K562 (cell line): ENCODE measurements around the gene S1PR1. TPM values are rescaled to one million over a fixed set of nuclear protein-coding genes. Genes with fewer than 3 reads are reported as not detected.

ENCODE experiments used
- ARID1B ChIP-seq: fragments of 450-650 bp; IDR thresholded peaks from 2 replicates; pipeline ENCODE4 v1.6.1; 2016; ENCODE audit warnings: antibody characterized with exemption, mild to moderate bottlenecking, inconsistent platforms
- ZNF507 ChIP-seq: conservative IDR thresholded peaks from 2 replicates; pipeline ENCODE4 v1.6.1; 2017; ENCODE audit warnings: missing genetic modification characterization, missing compliant biosample characterization
- polyA plus RNA-seq, 8 experiments: library from polyadenylated mRNA; depleted of rRNA in 4 of 8; stranded (reverse) in 5 of 8; unstranded in 3 of 8; fragments of >200 nt; fragmentation: Nextera tagmentation in 2 of 8; fragmentation: Illumina TruSeq in 1 of 8; extraction: Ambion mirVana in 2 of 8; extraction: Trizol in 1 of 8; gene quantifications; 2 replicates each; pipeline versions ENCODE4 v1.2.1 to v1.2.3, GENCODE V29; 2011 to 2014; ENCODE audit warnings: inconsistent platforms in 1 of 8, missing spikeins in 1 of 8
- total RNA-seq, 7 experiments: library from RNA; depleted of rRNA in 6 of 7; stranded (reverse); fragments of >200 nt in 6 of 7; fragmentation: Illumina TruSeq in 2 of 7; extraction: Trizol in 2 of 7; gene quantifications; 2 replicates each; pipeline versions ENCODE4 v1.2.1 to v1.2.3, GENCODE V29; 2011 to 2021; ENCODE audit warnings: low replicate concordance in 1 of 7
- TF ChIP-seq, protein P1 (sequence below), 2 experiments: fragments of 450-650 bp in 1 of 2; sonication (generic) in 1 of 2; formaldehyde crosslinking in 1 of 2; IDR thresholded peaks; 2 replicates each; pipeline versions ENCODE4 v1.7.1 to v1.9.0; 2016 to 2022; ENCODE audit warnings: inconsistent platforms in 1 of 2, mild to moderate bottlenecking in 1 of 2, missing genetic modification reagents in 1 of 2

The S1PR1 gene
- total and polyA plus RNA-seq, 9 of the 15 experiments (the other 6 are each of a cell fraction or from before 2014, with no cell fraction given): 0.22 to 1.2 (median 0.43) TPM

DNA sequence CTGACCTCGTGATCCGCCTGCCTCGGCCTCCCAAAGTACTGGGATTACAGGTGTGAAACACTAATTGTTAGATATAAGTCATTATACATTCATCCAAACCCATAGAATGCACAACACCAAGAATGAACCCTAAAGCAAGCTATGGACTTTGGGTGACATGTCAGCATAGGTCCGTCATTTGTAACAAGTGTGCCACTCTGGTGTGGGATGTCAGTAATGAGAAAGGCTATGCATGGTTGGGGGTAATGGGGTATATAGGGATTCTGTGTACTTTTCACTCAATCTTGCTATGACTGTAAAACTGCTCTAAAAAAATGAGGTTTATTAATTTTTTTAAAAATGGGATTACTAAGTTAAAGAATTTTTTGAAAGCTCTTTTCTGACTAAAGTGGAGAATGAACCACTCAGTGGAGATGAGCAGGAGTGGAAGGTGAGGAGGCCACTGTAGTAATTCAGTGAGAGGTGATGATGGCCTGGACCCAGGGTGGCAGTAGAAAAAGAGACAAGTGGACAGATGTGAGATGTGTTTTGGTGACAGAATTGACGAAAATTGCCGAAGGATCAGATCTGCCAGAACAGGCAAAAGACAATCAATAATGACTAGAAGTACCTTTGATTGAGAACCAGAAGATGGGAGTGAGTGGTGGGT, 21.3 kb upstream of the S1PR1 start (continued):
- TF ChIP-seq, protein P1, sequence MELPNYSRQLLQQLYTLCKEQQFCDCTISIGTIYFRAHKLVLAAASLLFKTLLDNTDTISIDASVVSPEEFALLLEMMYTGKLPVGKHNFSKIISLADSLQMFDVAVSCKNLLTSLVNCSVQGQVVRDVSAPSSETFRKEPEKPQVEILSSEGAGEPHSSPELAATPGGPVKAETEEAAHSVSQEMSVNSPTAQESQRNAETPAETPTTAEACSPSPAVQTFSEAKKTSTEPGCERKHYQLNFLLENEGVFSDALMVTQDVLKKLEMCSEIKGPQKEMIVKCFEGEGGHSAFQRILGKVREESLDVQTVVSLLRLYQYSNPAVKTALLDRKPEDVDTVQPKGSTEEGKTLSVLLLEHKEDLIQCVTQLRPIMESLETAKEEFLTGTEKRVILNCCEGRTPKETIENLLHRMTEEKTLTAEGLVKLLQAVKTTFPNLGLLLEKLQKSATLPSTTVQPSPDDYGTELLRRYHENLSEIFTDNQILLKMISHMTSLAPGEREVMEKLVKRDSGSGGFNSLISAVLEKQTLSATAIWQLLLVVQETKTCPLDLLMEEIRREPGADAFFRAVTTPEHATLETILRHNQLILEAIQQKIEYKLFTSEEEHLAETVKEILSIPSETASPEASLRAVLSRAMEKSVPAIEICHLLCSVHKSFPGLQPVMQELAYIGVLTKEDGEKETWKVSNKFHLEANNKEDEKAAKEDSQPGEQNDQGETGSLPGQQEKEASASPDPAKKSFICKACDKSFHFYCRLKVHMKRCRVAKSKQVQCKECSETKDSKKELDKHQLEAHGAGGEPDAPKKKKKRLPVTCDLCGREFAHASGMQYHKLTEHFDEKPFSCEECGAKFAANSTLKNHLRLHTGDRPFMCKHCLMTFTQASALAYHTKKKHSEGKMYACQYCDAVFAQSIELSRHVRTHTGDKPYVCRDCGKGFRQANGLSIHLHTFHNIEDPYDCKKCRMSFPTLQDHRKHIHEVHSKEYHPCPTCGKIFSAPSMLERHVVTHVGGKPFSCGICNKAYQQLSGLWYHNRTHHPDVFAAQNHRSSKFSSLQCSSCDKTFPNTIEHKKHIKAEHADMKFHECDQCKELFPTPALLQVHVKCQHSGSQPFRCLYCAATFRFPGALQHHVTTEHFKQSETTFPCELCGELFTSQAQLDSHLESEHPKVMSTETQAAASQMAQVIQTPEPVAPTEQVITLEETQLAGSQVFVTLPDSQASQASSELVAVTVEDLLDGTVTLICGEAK (IDR thresholded peaks at IDR 0.05): no peak
- TF ChIP-seq, protein P1 (CRISPR knock-in tag; IDR thresholded peaks at IDR 0.05): no peak
- no peak for TF ChIP-seq ZNF507 (tag)
- no peak for TF ChIP-seq ARID1B
